Measurements from ENCODE around the gene GRM4. TPM values are rescaled to one million over a fixed set of nuclear protein-coding genes. Genes with fewer than 3 reads are reported as not detected.

GRM4 gene
- total and polyA plus RNA-seq, 4 donors: not detected

DNA sequence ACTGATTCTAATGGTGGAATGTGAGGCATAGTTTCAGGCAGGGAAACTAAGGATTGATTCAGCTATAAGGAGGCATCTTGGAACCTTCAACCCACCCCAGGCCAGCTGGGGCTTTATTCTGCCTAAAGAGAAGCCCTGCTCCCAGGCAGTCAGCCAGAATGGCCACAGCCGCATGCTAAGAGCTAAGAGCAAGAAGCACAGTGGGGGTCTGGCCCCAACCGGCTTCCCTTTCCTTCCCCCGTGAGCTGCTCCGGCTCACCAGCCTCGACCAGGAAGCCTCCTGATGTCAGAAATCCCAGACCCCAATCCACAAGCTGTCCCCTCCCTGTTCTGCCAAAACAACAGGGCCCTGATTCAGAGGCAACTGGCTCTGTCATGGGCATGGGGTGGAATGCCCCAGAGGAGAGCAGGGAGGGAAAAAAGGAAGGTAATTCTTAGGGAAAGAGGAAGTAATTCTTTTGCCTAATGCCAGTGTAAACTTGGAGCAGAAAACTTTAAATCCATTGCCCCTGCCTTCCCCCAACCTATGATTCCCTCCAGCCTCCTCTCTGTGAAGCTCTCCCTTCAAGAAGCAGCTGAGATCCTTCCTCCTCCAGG is 6.9 kb downstream of the GRM4 start:
- no peak overlapping the region for H3K4me3 ChIP-seq (ENCODE audit: low read depth in 1 of 3, low read length in 3 of 3)
- H3K9me3 ChIP-seq (ENCODE audit: control insufficient read depth in 4 of 4, low read length in 3 of 4): no peaks in the 10 kb centered on the region
- peaks cover 0 to 16% (median 12%) of the 10 kb centered on the region in 4 donors for H3K27me3 ChIP-seq (ENCODE audit: control insufficient read depth in 4 of 4, insufficient read depth in 4 of 4, low read length in 3 of 4)
- 38% methylated on average over 5 of the region's 5 CpGs for WGBS
- DNase-seq (ENCODE audit: low spot score): no peak
- H3K9ac ChIP-seq (ENCODE audit: low read depth in 1 of 2, low read length in 2 of 2): no peak overlapping the region
- TF ChIP-seq HNF4A (conservative IDR thresholded peaks at IDR 0.05) (no peak), REST (IDR thresholded peaks at IDR 0.05) (no peak), TAF1 (conservative IDR thresholded peaks at IDR 0.05) (no peak), CTCF (IDR thresholded peaks at IDR 0.05; ENCODE audit: low read depth, low read length, missing input control) (no peak), NR2F2 (IDR thresholded peaks at IDR 0.05) (no peak), EGR1 (IDR thresholded peaks at IDR 0.05; ENCODE audit: low read depth in 2 of 2) (no peak), ATF3 (IDR thresholded peaks at IDR 0.05) (no peak), RXRA (IDR thresholded peaks at IDR 0.05) (no peak), GABPA (IDR thresholded peaks at IDR 0.05 in 1 of 2, conservative IDR thresholded peaks at IDR 0.05 in 1 of 2) (no peak), YY1 (IDR thresholded peaks at IDR 0.05) (no peak), JUND (IDR thresholded peaks at IDR 0.05) (no peak), RAD21 (IDR thresholded peaks at IDR 0.05) (no peak)
- TF ChIP-seq, protein P1, sequence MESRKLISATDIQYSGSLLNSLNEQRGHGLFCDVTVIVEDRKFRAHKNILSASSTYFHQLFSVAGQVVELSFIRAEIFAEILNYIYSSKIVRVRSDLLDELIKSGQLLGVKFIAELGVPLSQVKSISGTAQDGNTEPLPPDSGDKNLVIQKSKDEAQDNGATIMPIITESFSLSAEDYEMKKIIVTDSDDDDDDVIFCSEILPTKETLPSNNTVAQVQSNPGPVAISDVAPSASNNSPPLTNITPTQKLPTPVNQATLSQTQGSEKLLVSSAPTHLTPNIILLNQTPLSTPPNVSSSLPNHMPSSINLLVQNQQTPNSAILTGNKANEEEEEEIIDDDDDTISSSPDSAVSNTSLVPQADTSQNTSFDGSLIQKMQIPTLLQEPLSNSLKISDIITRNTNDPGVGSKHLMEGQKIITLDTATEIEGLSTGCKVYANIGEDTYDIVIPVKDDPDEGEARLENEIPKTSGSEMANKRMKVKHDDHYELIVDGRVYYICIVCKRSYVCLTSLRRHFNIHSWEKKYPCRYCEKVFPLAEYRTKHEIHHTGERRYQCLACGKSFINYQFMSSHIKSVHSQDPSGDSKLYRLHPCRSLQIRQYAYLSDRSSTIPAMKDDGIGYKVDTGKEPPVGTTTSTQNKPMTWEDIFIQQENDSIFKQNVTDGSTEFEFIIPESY (IDR thresholded peaks at IDR 0.05): no peak
- H3K36me3 ChIP-seq (ENCODE audit: control insufficient read depth in 4 of 4, insufficient read depth in 3 of 4, low read depth in 1 of 4, low read length in 3 of 4): no peaks in the 10 kb centered on the region
- no peak overlapping the region for H3K27ac ChIP-seq (ENCODE audit: low read depth in 1 of 2, low read length in 2 of 2)
- peaks cover 4 to 8% (median 6%) of the 10 kb centered on the region in 4 donors for H3K4me1 ChIP-seq (ENCODE audit: control insufficient read depth in 4 of 4, insufficient read depth in 4 of 4, low read length in 3 of 4)

DNA sequence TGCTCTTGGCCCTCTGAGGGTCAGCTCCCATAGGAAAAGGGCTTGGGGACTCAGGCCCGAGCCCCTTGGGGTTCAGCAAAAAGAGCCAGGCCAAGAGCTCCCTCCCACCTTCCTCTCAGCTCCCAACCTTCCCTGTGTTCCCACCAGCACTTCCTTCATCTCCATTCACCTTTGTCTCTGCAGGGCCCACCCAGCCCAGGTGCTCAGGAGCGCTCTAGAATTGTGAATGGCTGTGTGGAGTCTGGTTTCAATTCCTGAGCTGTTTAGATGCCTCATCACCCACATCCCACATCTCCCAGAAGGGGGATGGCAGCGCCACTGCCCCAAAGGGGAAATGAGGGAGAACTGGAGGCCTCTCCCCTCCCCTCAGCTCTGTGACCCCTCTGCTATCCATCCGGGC is 7.7 kb downstream of the GRM4 start:
- peaks cover 0 to 10% (median 8%) of the 10 kb centered on the region in 4 donors for H3K27me3 ChIP-seq (ENCODE audit: control insufficient read depth in 4 of 4, insufficient read depth in 4 of 4, low read length in 3 of 4)
- no peak for TF ChIP-seq TAF1 (conservative IDR thresholded peaks at IDR 0.05)
- TF ChIP-seq SP1 (IDR thresholded peaks at IDR 0.05): no peak
- TF ChIP-seq REST (IDR thresholded peaks at IDR 0.05): no peak
- no peak for TF ChIP-seq HNF4A (conservative IDR thresholded peaks at IDR 0.05)
- no peak for TF ChIP-seq RXRA (IDR thresholded peaks at IDR 0.05)
- no peak for TF ChIP-seq EGR1 (IDR thresholded peaks at IDR 0.05; ENCODE audit: low read depth in 2 of 2)
- no peak for TF ChIP-seq GABPA (IDR thresholded peaks at IDR 0.05 in 1 of 2, conservative IDR thresholded peaks at IDR 0.05 in 1 of 2)
- TF ChIP-seq HNF4G (IDR thresholded peaks at IDR 0.05): no peak
- TF ChIP-seq, protein P1 (IDR thresholded peaks at IDR 0.05): no peak
- TF ChIP-seq YY1 (IDR thresholded peaks at IDR 0.05): no peak
- TF ChIP-seq FOXA2 (IDR thresholded peaks at IDR 0.05): no peak

More for the DNA sequence above, 7.7 kb downstream of the GRM4 start:
- no peak for DNase-seq (ENCODE audit: low spot score)
- Histone ChIP-seq H3K36me3 (ENCODE audit: control insufficient read depth in 4 of 4, insufficient read depth in 3 of 4, low read depth in 1 of 4, low read length in 3 of 4) (no peaks in the 10 kb centered on the region), H3K4me1 (ENCODE audit: control insufficient read depth in 4 of 4, insufficient read depth in 4 of 4, low read length in 3 of 4) (no peaks in the 10 kb centered on the region), H3K9ac (ENCODE audit: low read depth in 1 of 2, low read length in 2 of 2) (no peak overlapping the region), H3K4me3 (ENCODE audit: low read depth in 1 of 3, low read length in 3 of 3) (no peak overlapping the region), H3K27ac (ENCODE audit: low read depth in 1 of 2, low read length in 2 of 2) (no peak overlapping the region), H3K9me3 (ENCODE audit: control insufficient read depth in 4 of 4, low read length in 3 of 4) (no peaks in the 10 kb centered on the region)
- WGBS: 61% methylated on average over 4 of the region's 4 CpGs
